Testis (tissue), 3 donors: ENCODE measurements around the gene JAGN1. TPM values are rescaled to one million over a fixed set of nuclear protein-coding genes. Genes with fewer than 3 reads are reported as not detected.
A peak's percentile ranks its signal among the peaks of the same experiment; 100 is the strongest.

ENCODE experiments used
- DNase-seq: peaks from one replicate; pipeline ENCODE4 v3.0.0-alpha.2; 2019
- H3K27ac ChIP-seq, 2 donors: fragments of 200-600 bp; sonication (generic); one replicate each; pipeline ENCODE4 v1.5.1; 2019
- H3K27me3 ChIP-seq: fragments of 200-600 bp; sonication (generic); one replicate; pipeline ENCODE4 v1.5.1; 2019
- H3K36me3 ChIP-seq: fragments of 200-600 bp; sonication (generic); one replicate; pipeline ENCODE4 v1.5.1; 2017; ENCODE audit warnings: low read depth; ENCODE audit errors: missing control alignments
- H3K4me1 ChIP-seq: fragments of 200-600 bp; sonication (generic); one replicate; pipeline ENCODE4 v1.5.1; 2019
- H3K4me3 ChIP-seq, 2 donors: fragments of 200-600 bp; sonication (generic); one replicate each; pipeline ENCODE4 v1.5.1; 2017 to 2019
- H3K9me3 ChIP-seq: fragments of 200-600 bp; sonication (generic); one replicate; pipeline ENCODE4 v1.5.1; 2017
- POLR2A ChIP-seq: fragments of 450-650 bp; IDR thresholded peaks from one replicate; pipeline ENCODE4 v1.6.1; 2017; ENCODE audit warnings: antibody characterized with exemption, mild to moderate bottlenecking, moderate library complexity
- WGBS, 2 donors: methylation state at CpG; one replicate each; pipeline ENCODE4 v1.1.5; 2018; 5-methylcytosine and 5-hydroxymethylcytosine counted together
- intact Hi-C: fragments of 100-400 bp; cut with DNase I; formaldehyde crosslinking; loops from one replicate; pipeline ENCODE4 v1.15.1; 2023; ENCODE audit warnings: low total_unique reads
- polyA plus RNA-seq: library from polyadenylated mRNA; stranded (reverse); fragments of 350-450 nt; fragmentation: Illumina TruSeq; extraction: RNeasy Lipid Tissue Mini Kit (QIAGEN cat#74804); gene quantifications from one replicate; pipeline ENCODE4 v1.2.3, GENCODE V29; 2014; ENCODE audit warnings: low read depth, low replicate concordance; ENCODE audit not compliant: insufficient read depth
- total RNA-seq, 2 donors: library from RNA; depleted of rRNA; stranded (reverse); fragments of >200 nt; gene quantifications; one replicate each; pipeline ENCODE4 v1.2.3, GENCODE V29; 2016
- TF ChIP-seq, protein P1 (sequence below), 3 experiments: fragments of 450-650 bp in 2 of 3; fragments of 200-600 bp in 1 of 3; sonication (generic) in 1 of 3; IDR thresholded peaks; one replicate each; pipeline ENCODE4 v1.5.1; 2016 to 2019; ENCODE audit warnings: antibody characterized with exemption in 3 of 3, mild to moderate bottlenecking in 2 of 3, moderate library complexity in 1 of 3

Gene JAGN1
- total and polyA plus RNA-seq, 3 donors from 2014 or later, result 33.3 to 39.8 (median 36.0) TPM

GRCh38 chr3:9932535-9932842, 42.1 kb downstream of the JAGN1 start:
- intact Hi-C loops, result no loop called here
- no peak for DNase-seq
- H3K4me3 ChIP-seq, result peak overlapping the region; percentile 68 to 86
- H3K27ac ChIP-seq, result peak overlapping the region; percentile 88 to 89
- H3K4me1 ChIP-seq, result peaks cover 9% of the 10 kb centered on the region
- TF ChIP-seq, protein P1, sequence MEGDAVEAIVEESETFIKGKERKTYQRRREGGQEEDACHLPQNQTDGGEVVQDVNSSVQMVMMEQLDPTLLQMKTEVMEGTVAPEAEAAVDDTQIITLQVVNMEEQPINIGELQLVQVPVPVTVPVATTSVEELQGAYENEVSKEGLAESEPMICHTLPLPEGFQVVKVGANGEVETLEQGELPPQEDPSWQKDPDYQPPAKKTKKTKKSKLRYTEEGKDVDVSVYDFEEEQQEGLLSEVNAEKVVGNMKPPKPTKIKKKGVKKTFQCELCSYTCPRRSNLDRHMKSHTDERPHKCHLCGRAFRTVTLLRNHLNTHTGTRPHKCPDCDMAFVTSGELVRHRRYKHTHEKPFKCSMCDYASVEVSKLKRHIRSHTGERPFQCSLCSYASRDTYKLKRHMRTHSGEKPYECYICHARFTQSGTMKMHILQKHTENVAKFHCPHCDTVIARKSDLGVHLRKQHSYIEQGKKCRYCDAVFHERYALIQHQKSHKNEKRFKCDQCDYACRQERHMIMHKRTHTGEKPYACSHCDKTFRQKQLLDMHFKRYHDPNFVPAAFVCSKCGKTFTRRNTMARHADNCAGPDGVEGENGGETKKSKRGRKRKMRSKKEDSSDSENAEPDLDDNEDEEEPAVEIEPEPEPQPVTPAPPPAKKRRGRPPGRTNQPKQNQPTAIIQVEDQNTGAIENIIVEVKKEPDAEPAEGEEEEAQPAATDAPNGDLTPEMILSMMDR (IDR thresholded peaks at IDR 0.05), result no peak
- no peak for TF ChIP-seq POLR2A
- WGBS, 2 donors, result 10 to 21% methylated on average over 12 to 13 of the region's 13 CpGs
- no peaks in the 10 kb centered on the region for H3K27me3 ChIP-seq
- H3K36me3 ChIP-seq, result no peaks in the 10 kb centered on the region
- no peaks in the 10 kb centered on the region for H3K9me3 ChIP-seq

- DNase-seq, result peak; percentile 76
- no peaks in the 10 kb centered on the region for H3K9me3 ChIP-seq
- H3K27me3 ChIP-seq, result no peaks in the 10 kb centered on the region
- H3K4me1 ChIP-seq, result peaks cover 9% of the 10 kb centered on the region
- no peak for TF ChIP-seq POLR2A
- TF ChIP-seq, protein P1 (IDR thresholded peaks at IDR 0.05), result peak; percentile 54 to 69 (median 64)
- peak overlapping the region; percentile 68 to 86 for H3K4me3 ChIP-seq
- intact Hi-C loops, result no loop called here
- WGBS, 2 donors, result 3 to 6% methylated on average over 41 to 73 of the region's 77 CpGs
- no peaks in the 10 kb centered on the region for H3K36me3 ChIP-seq
- H3K27ac ChIP-seq, result peak overlapping the region; percentile 88 to 89
These were observed 42.6 kb downstream of the JAGN1 start for GRCh38 chr3:9932843-9933560.

- 0 to 2% methylated on average over 15 to 49 of the region's 50 CpGs for WGBS, 2 donors
- Histone ChIP-seq H3K36me3 (no peaks in the 10 kb centered on the region), H3K9me3 (no peaks in the 10 kb centered on the region), H3K27ac (peak within 1 kb of the TSS; percentile 88 to 89), H3K4me1 (peaks cover 9% of the 10 kb centered on the region), H3K4me3 (peak within 1 kb of the TSS; percentile 68 to 86), H3K27me3 (no peaks in the 10 kb centered on the region)
- peak; percentile 96 for DNase-seq
- intact Hi-C loops, result no loop called here
- TF ChIP-seq POLR2A, result no peak
- TF ChIP-seq, protein P1 (IDR thresholded peaks at IDR 0.05), result no peak
These were observed 43.3 kb downstream of the JAGN1 start, which contains the start of gene CRELD1 for GRCh38 chr3:9933561-9934234. Gene CRELD1 (plus strand): TSS chr3:9933834. CDS start chr3:9934439, 605 bp downstream.

DNA sequence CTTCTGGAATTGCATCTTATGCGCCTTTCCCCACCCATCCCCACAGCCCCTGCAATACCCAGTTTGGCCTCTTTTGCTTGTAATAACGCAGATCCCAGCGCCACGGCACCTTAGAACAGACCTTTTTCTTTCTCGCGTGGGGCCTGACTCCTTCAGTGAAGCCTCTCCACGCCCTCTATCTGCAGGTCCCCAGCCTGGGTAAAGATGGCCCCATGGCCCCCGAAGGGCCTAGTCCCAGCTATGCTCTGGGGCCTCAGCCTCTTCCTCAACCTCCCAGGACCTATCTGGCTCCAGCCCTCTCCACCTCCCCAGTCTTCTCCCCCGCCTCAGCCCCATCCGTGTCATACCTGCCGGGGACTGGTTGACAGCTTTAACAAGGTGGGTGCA, 43.8 kb downstream of the JAGN1 start:
- H3K27me3 ChIP-seq, result no peaks in the 10 kb centered on the region
- 17 to 21% methylated on average over 11 of the region's 11 CpGs for WGBS, 2 donors
- intact Hi-C loops, result no loop called here
- DNase-seq, result no peak
- no peaks in the 10 kb centered on the region for H3K9me3 ChIP-seq
- no peaks in the 10 kb centered on the region for H3K36me3 ChIP-seq
- H3K4me1 ChIP-seq, result peaks cover 9% of the 10 kb centered on the region
- peak overlapping the region; percentile 68 to 86 for H3K4me3 ChIP-seq
- TF ChIP-seq POLR2A, result no peak
- TF ChIP-seq, protein P1 (IDR thresholded peaks at IDR 0.05), result peak in 1 of 3 experiments; percentile 13
- peak overlapping the region in 1 of 2 donors; percentile 88 for H3K27ac ChIP-seq
